GM12878 (cell line): ENCODE data around the gene SMIM32.

Experiments
- CHD2 ChIP-seq: IDR thresholded peaks from 2 replicates; pipeline ENCODE4 v1.6.1; 2011; ENCODE audit warnings: low read depth, low read length, improper control_type of control experiment, borderline replicate concordance
- CTCF ChIP-seq, 3 experiments: IDR thresholded peaks in 2 of 3; conservative IDR thresholded peaks in 1 of 3; 2 replicates each; pipeline ENCODE4 v1.5.1; 2011; ENCODE audit warnings: low read depth in 3 of 3, low read length in 3 of 3, mild to moderate bottlenecking in 3 of 3, control low read depth in 2 of 3, moderate library complexity in 2 of 3, inconsistent platforms in 1 of 3, mixed read lengths in 1 of 3; ENCODE audit not compliant: control insufficient read depth in 2 of 3, insufficient read depth in 1 of 3; ENCODE audit errors: extremely low read depth in 1 of 3
- E2F8 ChIP-seq: fragments of 450-650 bp; IDR thresholded peaks from 2 replicates; pipeline ENCODE4 v1.6.1; 2018; ENCODE audit warnings: mild to moderate bottlenecking, low read depth, moderate library complexity; ENCODE audit not compliant: partially characterized antibody
- ELK1 ChIP-seq: IDR thresholded peaks from 2 replicates; pipeline ENCODE4 v1.6.1; 2012; ENCODE audit warnings: low read depth, low read length, improper control_type of control experiment
- FOXM1 ChIP-seq: IDR thresholded peaks from 2 replicates; pipeline ENCODE4 v1.6.1; 2012; ENCODE audit warnings: low read depth, mild to moderate bottlenecking, inconsistent platforms, low read length, moderate library complexity
- MEF2A ChIP-seq: IDR thresholded peaks from 2 replicates; pipeline ENCODE4 v1.6.1; 2011; ENCODE audit warnings: low read depth, mild to moderate bottlenecking, low read length, moderate library complexity; ENCODE audit not compliant: insufficient read depth
- NFIC ChIP-seq: IDR thresholded peaks from 2 replicates; pipeline ENCODE4 v1.6.1; 2012; ENCODE audit warnings: low read depth, mild to moderate bottlenecking, inconsistent platforms, low read length, moderate library complexity
- POLR2A ChIP-seq: IDR thresholded peaks from 2 replicates; pipeline ENCODE4 v1.6.1; 2011; ENCODE audit warnings: low read depth, mild to moderate bottlenecking, low read length
- POLR2AphosphoS5 ChIP-seq: IDR thresholded peaks from 2 replicates; pipeline ENCODE4 v1.6.1; 2011; ENCODE audit warnings: mild to moderate bottlenecking, low read length, inconsistent platforms
- PRDM15 ChIP-seq: fragments of 450-650 bp; formaldehyde crosslinking; IDR thresholded peaks from 2 replicates; pipeline ENCODE4 v1.4.0; 2020; ENCODE audit warnings: mild to moderate bottlenecking, moderate library complexity
- RELA ChIP-seq: fragments of 450-650 bp; IDR thresholded peaks from 2 replicates; pipeline ENCODE4 v1.8.0; 2014; ENCODE audit warnings: borderline replicate concordance; ENCODE audit not compliant: partially characterized antibody
- SIN3A ChIP-seq: IDR thresholded peaks from 2 replicates; pipeline ENCODE4 v1.6.1; 2012; ENCODE audit warnings: low read depth, low read length, improper control_type of control experiment

- TF ChIP-seq CHD2 (no peak), CTCF (IDR thresholded peaks at IDR 0.05 in 2 of 3, conservative IDR thresholded peaks at IDR 0.05 in 1 of 3; ENCODE audit: control insufficient read depth in 2 of 3, extremely low read depth in 1 of 3, insufficient read depth in 1 of 3, low read depth in 3 of 3, low read length in 3 of 3) (no peak), NFIC (no peak), E2F8 (no peak), ELK1 (no peak), PRDM15 (no peak), RELA (no peak), SIN3A (no peak), MEF2A (no peak), POLR2A (no peak), POLR2AphosphoS5 (no peak), FOXM1 (no peak)
These were observed 8.9 kb upstream of the SMIM32 start for GRCh38 chr5:136201870-136202269.
